HFF-Myc (cell line): Measurements from ENCODE around the gene SFMBT1.

ENCODE experiments used
- DNase-seq: peaks from one replicate; pipeline ENCODE4 v3.0.0-alpha.2; 2011; ENCODE audit warnings: low read depth; ENCODE audit errors: extremely low read depth
- H3K4me3 ChIP-seq: replicated peaks from 2 replicates; pipeline ENCODE4 v1.5.1; 2011; ENCODE audit warnings: low read depth, mild to moderate bottlenecking, control low read depth, low read length
- CTCF ChIP-seq: IDR thresholded peaks from 2 replicates; pipeline ENCODE4 v1.5.1; 2012; ENCODE audit warnings: mild to moderate bottlenecking, low read depth, low read length, control low read depth; ENCODE audit errors: missing control alignments

Gene SFMBT1

GRCh38 chr3:52930748-52931147, 115.1 kb downstream of the SFMBT1 start:
- no peak overlapping the region for H3K4me3 ChIP-seq
- TF ChIP-seq CTCF = no peak
- no peak for DNase-seq

- no peak for TF ChIP-seq CTCF
- H3K4me3 ChIP-seq = no peak overlapping the region
- no peak for DNase-seq
Measured at GRCh38 chr3:52926554-52926953, 119.3 kb downstream of the SFMBT1 start.

- no peak overlapping the region for H3K4me3 ChIP-seq
- no peak for TF ChIP-seq CTCF
- no peak for DNase-seq
Measured at GRCh38 chr3:52925405-52926313, 120.2 kb downstream of the SFMBT1 start.

GRCh38 chr3:52923963-52924362, 121.9 kb downstream of the SFMBT1 start:
- no peak for DNase-seq
- TF ChIP-seq CTCF = no peak

GRCh38 chr3:52920841-52921240, 125.0 kb downstream of the SFMBT1 start:
- DNase-seq = no peak
- H3K4me3 ChIP-seq = no peak overlapping the region
- TF ChIP-seq CTCF = no peak

More at GRCh38 chr3:52923963-52924362, 121.9 kb downstream of the SFMBT1 start:
- H3K4me3 ChIP-seq = no peak overlapping the region

- no peak for TF ChIP-seq CTCF
- DNase-seq = no peak
- no peak overlapping the region for H3K4me3 ChIP-seq
Measured at GRCh38 chr3:52917044-52917443, 128.8 kb downstream of the SFMBT1 start.
